ENCODE measurements around the gene CAPN11.

Gene CAPN11

GRCh38 chr6:44169154-44169553 is 10.5 kb downstream of the CAPN11 start:
- no peaks in the 10 kb centered on the region for H3K9me3 ChIP-seq (ENCODE audit: insufficient read depth, low read length)
- peaks cover 34% of the 10 kb centered on the region for H3K27me3 ChIP-seq (ENCODE audit: low read depth, low read length)
- no peak overlapping the region for H3K4me2 ChIP-seq (ENCODE audit: low read length)
- no peak overlapping the region for H3K4me3 ChIP-seq (ENCODE audit: low read length)
- H3K4me1 ChIP-seq (ENCODE audit: low read length): peaks cover 23% of the 10 kb centered on the region
- no peak overlapping the region for H3K9ac ChIP-seq (ENCODE audit: low read length)
- H3K79me2 ChIP-seq (ENCODE audit: low read length): no peaks in the 10 kb centered on the region
- no peaks in the 10 kb centered on the region for H3K36me3 ChIP-seq (replicated peaks; ENCODE audit: low read depth, low read length)
- no peak overlapping the region for H3K27ac ChIP-seq (ENCODE audit: low read length)
- H4K20me1 ChIP-seq (ENCODE audit: insufficient read depth, low read length): no peaks in the 10 kb centered on the region
- TF ChIP-seq CTCF (IDR thresholded peaks at IDR 0.05; ENCODE audit: low read depth, low read length) (no peak), EZH2phosphoT487 (IDR thresholded peaks at IDR 0.05; ENCODE audit: low read depth) (no peak)
- no peak overlapping the region for H2AFZ ChIP-seq (ENCODE audit: low read depth, low read length)

- no peaks in the 10 kb centered on the region for H3K9me3 ChIP-seq (ENCODE audit: insufficient read depth, low read length)
- peaks cover 30% of the 10 kb centered on the region for H3K27me3 ChIP-seq (ENCODE audit: low read depth, low read length)
- H4K20me1 ChIP-seq (ENCODE audit: insufficient read depth, low read length): no peaks in the 10 kb centered on the region
- H3K4me3 ChIP-seq (ENCODE audit: low read length): no peak overlapping the region
- H3K27ac ChIP-seq (ENCODE audit: low read length): no peak overlapping the region
- H3K79me2 ChIP-seq (ENCODE audit: low read length): no peaks in the 10 kb centered on the region
- H3K9ac ChIP-seq (ENCODE audit: low read length): no peak overlapping the region
- H2AFZ ChIP-seq (ENCODE audit: low read depth, low read length): no peak overlapping the region
- TF ChIP-seq EZH2phosphoT487 (IDR thresholded peaks at IDR 0.05; ENCODE audit: low read depth): no peak
- TF ChIP-seq CTCF (IDR thresholded peaks at IDR 0.05; ENCODE audit: low read depth, low read length): no peak
- H3K4me1 ChIP-seq (ENCODE audit: low read length): peaks cover 32% of the 10 kb centered on the region
- no peaks in the 10 kb centered on the region for H3K36me3 ChIP-seq (replicated peaks; ENCODE audit: low read depth, low read length)
- H3K4me2 ChIP-seq (ENCODE audit: low read length): no peak overlapping the region
These were observed 11.4 kb downstream of the CAPN11 start for GRCh38 chr6:44169886-44170570.

GRCh38 chr6:44171899-44172546 is 13.4 kb downstream of the CAPN11 start:
- no peaks in the 10 kb centered on the region for H4K20me1 ChIP-seq (ENCODE audit: insufficient read depth, low read length)
- no peak overlapping the region for H3K27ac ChIP-seq (ENCODE audit: low read length)
- peak overlapping the region; percentile 3; the same call in 1 of the 2 replicates for H2AFZ ChIP-seq (ENCODE audit: low read depth, low read length)
- peaks cover 45% of the 10 kb centered on the region for H3K4me1 ChIP-seq (ENCODE audit: low read length)
- H3K4me3 ChIP-seq (ENCODE audit: low read length): no peak overlapping the region
- no peak for TF ChIP-seq EZH2phosphoT487 (IDR thresholded peaks at IDR 0.05; ENCODE audit: low read depth)
- peak overlapping the region; percentile 41 for H3K4me2 ChIP-seq (ENCODE audit: low read length)
- no peak overlapping the region for H3K9ac ChIP-seq (ENCODE audit: low read length)
- H3K9me3 ChIP-seq (ENCODE audit: insufficient read depth, low read length): no peaks in the 10 kb centered on the region
- peaks cover 17% of the 10 kb centered on the region for H3K27me3 ChIP-seq (ENCODE audit: low read depth, low read length)
- H3K79me2 ChIP-seq (ENCODE audit: low read length): no peaks in the 10 kb centered on the region
- no peaks in the 10 kb centered on the region for H3K36me3 ChIP-seq (replicated peaks; ENCODE audit: low read depth, low read length)

GRCh38 chr6:44172731-44173500 is 14.3 kb downstream of the CAPN11 start:
- H3K4me1 ChIP-seq (ENCODE audit: low read length): peaks cover 52% of the 10 kb centered on the region
- H3K4me2 ChIP-seq (ENCODE audit: low read length): peak overlapping the region; percentile 40
- no peak overlapping the region for H3K4me3 ChIP-seq (ENCODE audit: low read length)
- no peak overlapping the region for H3K9ac ChIP-seq (ENCODE audit: low read length)
- H3K36me3 ChIP-seq (replicated peaks; ENCODE audit: low read depth, low read length): no peaks in the 10 kb centered on the region
- no peaks in the 10 kb centered on the region for H3K79me2 ChIP-seq (ENCODE audit: low read length)
- TF ChIP-seq CTCF (IDR thresholded peaks at IDR 0.05; ENCODE audit: low read depth, low read length) (peak; percentile 99), EZH2phosphoT487 (IDR thresholded peaks at IDR 0.05; ENCODE audit: low read depth) (no peak)
- no peak overlapping the region for H2AFZ ChIP-seq (ENCODE audit: low read depth, low read length)
- no peaks in the 10 kb centered on the region for H3K9me3 ChIP-seq (ENCODE audit: insufficient read depth, low read length)
- no peaks in the 10 kb centered on the region for H4K20me1 ChIP-seq (ENCODE audit: insufficient read depth, low read length)
- peaks cover 17% of the 10 kb centered on the region for H3K27me3 ChIP-seq (ENCODE audit: low read depth, low read length)
- no peak overlapping the region for H3K27ac ChIP-seq (ENCODE audit: low read length)

Data from OCI-LY3 (cell line).